NCI-H2171 (cell line): Measurements from ENCODE around the gene PTCRA.
"Not testable (repeated sequence)": the region's sequence is repeated elsewhere in the genome, so short reads cannot be mapped to it uniquely, and the experiment has no call there.

Experiments used
- DNase-seq: peaks from one replicate; lab custom pipeline; 2025; lab: John Stamatoyannopoulos, UW

PTCRA gene

DNA sequence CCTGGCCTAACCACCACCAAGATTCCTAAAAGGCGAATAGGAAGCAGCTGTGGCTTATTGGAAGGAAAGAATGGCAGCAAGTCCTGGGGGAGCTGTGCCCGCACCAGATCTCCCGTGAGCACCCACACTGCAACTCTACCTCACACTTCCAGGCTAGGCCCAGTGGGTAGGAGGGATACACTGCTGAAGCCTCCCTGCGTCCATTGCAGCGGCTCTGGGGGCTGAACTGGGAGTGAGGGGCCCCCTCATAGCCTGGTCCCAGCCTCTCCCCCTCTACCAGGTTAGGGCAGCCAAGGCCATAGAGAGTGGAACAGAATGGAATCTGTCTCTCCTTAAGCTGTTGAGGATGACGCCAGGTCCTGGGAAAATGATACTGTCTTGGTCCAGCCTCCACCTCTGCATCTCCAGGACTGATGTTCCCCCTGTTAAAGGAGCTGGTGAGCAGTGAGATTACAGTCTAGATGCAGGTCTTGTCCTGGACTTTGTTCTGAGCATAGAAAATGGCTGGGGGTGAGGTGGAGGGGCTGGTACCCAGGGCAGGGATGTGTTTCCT is 24.7 kb downstream of the PTCRA start:
- DNase-seq, result no peak

DNA sequence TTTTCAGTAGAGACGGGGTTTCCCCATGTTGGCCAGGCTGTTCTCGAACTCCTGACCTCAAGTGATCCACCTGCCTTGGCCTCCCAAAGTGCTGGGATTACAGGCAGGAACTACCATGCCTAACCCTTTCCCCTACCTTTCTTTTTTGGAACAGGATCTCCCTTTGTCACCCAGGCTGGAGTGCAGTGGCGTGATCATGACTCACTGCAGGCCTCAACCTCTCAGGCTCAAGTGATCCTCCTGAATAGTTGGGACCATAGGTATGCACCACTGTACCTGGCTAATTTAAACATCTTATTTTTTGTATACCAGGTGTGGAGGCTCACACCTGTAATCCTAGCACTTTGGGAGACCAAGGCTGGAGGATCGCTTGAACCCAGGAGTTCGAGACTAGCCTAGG is 25.5 kb downstream of the PTCRA start:
- not testable (repeated sequence) for DNase-seq

DNA sequence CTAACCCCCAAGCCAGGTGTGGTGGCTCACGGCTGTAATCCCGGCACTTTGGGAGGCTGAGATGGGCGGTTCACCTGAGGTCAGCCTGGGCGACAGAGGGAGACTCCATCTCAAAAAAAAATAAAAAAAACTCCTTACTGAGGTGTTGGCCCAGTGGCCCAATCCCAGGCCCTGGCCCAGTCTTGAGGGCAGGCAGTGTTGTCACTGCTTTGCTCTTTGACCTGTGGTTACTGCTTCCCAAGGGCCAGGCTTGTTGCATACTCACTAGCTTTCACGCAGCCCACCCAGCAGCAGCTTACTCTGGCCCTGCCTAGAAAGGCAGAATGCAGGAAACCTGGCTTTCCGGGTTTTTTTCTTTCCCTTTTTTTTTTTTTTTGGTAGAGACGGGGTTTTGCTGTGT is 26.6 kb downstream of the PTCRA start:
- no peak for DNase-seq

DNA sequence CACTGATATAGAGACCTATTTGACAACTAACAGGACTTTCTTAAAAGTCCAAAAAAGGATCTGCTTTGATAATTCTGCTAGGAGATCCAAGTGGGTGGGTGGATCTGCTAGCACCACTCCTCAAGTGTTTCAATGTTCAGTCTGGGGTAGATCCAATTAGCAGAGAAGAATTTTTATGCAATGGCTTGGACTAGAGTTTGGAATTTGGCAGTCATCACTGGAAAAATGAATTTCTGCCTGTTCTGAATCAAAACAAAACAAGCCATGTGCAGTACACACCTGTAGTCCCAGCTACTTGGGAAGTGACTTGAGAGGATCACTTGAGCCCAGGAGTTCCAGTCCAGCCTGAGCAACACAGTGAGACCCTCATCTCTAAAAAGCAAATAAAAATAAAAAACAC is 32.1 kb downstream of the PTCRA start:
- no peak for DNase-seq

DNA sequence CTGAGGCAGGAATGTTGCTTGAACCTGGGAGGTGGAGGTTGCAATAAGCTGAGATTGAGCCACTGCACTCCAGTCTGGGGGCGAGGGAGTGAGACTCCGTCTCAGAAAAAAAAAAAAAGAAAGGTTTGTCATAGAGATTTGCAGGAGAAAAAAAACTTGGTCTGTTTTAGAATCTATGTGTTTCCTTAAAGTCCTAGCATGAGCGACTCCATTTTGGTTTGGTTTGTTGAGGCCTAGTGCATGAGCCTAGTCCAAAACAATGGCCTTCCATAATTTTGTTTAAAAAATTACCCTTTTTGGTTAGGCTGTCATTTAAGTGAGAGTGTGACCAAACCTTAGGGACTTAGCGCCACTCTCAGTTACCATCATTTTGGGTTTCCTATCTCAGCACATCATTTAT is 36.5 kb downstream of the PTCRA start:
- no peak for DNase-seq

DNA sequence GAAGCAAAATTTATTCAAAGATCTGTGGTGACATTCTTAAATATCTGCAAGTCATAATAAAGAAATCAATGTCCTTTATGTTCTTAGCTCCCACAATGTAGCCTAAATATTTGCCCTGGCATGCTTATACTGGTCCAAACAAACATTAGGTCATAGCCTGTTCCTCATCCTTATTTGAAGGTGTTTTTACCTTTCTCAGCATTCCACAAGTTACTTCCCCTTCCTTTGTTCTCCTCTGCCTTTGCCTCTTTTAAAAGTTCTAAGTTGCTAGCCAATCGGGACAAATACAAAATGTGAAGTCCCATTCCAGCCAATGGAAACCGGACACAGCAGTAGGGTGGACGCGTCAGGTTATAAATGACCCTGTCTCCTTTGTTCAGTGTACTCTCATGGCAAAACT is 38.6 kb downstream of the PTCRA start:
- not testable (repeated sequence) for DNase-seq

DNA sequence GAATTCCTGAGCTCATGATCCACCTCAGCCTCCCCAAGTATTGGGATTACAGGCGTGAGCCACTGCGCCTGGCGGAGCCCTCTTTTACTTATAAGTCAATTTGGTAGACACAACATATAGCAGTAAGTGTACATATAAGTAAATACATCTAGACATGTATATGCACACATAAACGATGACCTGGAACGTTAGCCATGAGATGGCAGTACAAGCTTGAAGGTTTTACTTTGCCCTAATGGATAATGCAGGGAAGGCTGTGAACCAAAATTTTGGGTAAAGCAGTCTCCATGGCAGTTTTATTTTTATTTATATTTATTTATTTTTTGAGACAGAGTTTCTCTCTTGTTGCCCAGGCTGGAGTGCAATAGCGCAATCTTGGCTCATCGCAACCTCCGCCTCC is 42.3 kb downstream of the PTCRA start:
- DNase-seq, result no peak

DNA sequence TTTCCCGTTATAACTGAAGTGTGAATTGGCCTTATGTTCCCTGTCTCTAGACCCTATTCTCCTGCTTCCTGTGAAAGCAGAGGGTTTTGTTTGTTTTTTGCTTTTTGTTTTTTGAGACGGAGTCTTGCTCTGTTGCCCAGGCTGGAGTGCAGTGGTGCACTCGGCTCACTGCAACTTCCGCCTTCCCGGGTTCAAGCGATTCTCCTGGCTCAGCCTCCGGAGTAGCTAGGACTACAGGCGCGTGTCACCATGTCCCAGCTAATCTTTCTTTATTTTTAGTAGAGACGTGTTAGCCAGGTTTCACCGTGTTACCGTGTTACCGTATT is 44.0 kb downstream of the PTCRA start:
- no peak for DNase-seq

DNA sequence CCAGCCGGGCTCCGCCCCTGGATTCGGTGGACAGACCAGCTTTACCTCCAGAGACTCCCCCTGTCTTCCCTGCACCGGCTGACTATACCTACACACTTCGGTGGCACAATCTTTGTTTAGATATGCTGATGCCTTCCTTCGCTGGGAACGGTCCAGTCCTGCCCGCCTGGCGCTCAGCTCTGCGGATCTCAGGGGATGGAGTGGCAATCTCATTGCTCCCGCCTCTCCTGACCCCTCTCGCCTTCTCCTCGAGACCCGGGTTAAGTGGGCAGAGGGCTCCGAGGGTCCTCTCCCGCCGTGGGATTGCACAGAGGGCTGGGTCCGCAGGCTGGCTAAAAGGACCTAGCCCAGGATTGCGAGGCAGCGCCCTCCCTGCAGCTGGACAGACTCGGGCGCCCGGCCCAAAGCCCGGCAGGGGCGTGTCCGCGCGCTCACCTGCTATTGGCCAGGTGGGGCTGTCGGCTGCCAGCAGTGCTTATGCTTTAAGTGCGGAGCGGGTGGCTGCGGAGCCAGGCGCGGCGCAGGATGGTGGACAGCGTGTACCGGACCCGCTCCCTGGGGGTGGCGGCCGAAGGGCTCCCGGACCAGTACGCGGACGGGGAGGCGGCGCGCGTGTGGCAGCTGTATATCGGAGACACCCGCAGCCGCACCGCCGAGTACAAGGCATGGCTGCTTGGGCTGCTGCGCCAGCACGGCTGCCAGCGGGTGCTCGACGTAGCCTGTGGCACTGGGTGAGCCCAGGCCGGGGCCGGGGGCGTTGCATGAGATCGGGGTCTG is 44.6 kb downstream of the PTCRA start, which contains the start of gene GNMT:
Gene GNMT (plus strand): TSS at position 512 of the 777 bp plus-strand sequence. CDS start 14 bp downstream, at position 526.
- DNase-seq, result peak; percentile 32

DNA sequence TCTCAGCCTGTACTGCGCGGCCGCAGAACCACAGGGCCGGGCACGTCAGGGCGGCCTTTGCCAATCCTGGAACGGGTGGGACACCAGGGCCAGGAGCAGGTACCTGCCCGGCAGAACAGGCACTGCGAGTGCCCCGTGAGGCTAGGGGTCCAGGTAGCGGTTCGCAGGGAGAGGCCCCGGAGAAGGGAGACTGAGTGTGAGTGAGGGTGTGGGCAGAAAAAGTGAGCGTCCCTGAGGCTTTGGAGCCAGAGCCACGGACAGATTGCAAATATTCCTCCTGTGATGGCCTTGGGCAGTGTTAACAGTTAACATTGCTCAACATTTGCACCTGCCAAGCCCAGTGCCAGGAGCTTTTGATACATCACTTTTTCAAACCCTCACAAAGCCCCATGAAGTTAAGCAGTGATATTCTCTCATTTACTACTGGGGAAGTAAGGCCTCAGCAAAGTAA is 45.2 kb downstream of the PTCRA start:
- no peak for DNase-seq

DNA sequence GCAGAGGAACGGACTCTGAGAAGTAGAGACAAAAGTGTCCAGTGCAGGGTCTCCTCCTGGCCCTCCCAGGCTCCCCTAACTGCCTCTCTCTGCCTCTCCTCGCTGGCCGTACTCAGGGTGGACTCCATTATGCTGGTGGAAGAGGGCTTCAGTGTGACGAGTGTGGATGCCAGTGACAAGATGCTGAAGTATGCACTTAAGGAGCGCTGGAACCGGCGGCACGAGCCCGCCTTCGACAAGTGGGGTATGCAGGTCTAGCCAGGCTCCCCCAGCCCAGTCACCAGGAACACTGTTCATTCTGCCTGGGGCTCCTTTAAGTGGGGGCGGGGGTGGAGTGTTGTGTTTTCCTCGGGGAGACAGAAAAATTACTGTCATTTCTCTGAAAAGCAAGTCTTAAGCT is 46.2 kb downstream of the PTCRA start:
- DNase-seq, result no peak

DNA sequence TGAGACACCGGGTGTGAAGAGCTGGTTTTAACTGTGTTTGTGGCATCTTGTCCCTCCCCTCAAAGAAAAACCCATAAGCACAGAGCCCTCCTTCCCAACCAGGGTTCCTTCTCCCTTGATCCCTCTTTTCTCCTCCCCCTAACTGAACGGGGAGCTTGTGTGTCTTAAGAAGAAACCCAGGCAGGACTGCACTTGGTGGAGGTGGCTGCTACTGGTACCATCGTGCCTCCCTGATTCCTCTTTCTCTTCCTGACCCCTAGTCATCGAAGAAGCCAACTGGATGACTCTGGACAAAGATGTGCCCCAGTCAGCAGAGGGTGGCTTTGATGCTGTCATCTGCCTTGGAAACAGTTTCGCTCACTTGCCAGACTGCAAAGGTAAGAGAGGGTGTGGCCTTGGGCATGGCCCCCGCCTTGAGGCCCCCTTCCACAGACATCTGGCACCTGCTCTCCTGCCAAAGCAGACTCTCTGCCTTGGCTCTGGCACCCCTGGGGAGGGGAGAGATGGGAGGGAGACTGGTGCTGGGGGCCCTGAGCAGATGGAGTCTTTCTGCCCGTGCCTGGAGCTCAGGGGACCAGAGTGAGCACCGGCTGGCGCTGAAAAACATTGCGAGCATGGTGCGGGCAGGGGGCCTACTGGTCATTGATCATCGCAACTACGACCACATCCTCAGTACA is 46.8 kb downstream of the PTCRA start:
- DNase-seq, result peak; percentile 97

DNA sequence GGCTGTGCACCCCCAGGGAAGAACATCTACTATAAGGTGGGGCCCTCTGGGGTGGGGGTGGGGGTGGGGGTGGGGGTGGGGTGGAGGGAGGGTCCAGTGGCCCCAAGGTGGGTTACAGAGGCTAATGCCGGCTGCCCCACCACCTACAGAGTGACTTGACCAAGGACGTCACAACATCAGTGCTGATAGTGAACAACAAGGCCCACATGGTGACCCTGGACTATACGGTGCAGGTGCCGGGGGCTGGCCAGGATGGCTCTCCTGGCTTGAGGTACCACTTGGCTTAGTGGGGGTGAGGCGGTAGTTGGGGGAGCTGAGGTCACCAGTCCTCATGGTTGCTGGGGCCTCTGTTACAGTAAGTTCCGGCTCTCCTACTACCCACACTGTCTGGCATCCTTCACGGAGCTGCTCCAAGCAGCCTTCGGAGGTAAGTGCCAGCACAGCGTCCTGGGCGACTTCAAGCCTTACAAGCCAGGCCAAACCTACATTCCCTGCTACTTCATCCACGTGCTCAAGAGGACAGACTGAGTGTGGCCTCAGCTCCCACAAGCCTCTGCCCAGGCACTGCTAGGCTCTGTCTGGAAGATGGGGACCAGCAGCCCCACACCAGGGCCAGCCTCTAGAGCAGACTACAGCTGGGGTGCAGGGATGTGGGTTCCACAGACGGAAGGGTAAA is 47.5 kb downstream of the PTCRA start:
- DNase-seq, result no peak

DNA sequence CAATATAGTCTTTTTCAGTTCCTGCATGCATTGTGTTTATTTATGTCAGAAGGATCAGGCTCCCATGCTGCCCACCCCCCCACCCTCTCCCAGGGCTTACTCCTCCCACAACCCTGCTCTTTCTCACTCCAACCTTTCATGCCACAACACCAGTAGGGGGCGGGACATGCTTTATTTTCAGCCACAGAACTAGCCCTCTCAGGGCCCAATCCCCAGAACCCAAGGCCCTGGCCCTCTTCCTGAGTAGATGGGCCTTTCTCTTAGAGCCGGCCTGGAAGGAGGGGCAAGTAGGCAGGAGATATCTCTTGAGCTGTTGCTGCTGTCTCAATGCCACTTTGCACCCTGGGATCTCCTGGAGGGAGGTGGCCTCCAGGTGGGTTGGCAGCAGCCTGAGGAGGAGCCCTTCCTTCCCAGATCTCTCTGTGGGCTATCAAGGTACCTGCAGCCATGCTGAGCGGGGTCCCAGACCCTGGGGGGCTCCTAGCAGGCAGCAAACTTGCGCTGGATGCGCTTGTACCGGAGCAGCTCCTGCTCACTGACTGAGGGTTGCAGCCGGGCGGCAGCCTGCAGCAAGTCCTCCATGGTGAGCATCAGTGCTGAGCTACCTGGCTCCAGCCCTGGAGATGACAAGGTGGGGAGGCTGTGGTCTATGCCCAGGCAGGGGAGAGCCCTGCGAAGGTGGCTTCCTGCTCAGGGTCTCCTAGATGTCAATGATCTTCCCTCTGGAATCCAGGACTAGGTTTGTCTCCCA is 48.2 kb downstream of the PTCRA start:
- DNase-seq, result no peak

DNA sequence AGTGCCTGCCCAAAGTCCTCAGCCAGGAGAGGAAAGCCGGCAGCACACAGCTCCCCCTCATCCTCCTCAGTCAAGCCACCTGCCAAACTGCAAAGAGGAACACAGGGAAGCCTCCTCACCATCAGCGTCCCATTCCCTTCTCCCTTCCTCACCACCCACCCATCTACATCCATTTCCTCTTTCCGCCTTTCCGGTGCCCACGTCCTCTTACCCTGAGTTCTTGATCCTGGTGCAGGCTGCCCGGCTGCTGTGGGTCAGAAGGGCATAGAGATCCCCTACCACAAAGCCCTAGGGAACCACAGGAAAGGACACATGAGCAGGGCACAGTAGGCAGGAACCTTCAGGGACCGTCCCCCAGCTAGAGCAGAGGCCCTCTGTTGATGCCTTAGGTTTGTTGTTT is 50.7 kb downstream of the PTCRA start:
- DNase-seq, result no peak

DNA sequence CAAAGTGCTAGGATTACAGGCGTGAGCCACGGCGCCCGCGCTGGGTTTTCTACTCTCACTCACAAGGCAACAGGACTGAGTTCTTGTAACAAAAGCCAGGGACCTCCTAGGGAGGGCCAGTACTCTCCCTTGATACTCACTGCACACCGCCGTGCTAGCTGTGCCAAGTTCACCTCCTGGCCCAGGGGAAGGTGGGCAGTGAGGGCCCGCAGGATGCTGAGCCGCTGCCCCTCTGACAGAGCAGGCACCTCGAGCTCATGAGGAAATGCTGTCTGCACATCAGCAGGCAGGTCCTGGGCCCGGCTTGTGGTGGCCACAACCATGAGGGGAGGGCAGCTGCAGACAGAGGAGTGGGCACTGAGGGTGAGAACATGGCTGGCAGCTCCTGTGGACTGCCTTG is 51.4 kb downstream of the PTCRA start:
- DNase-seq, result no peak

DNA sequence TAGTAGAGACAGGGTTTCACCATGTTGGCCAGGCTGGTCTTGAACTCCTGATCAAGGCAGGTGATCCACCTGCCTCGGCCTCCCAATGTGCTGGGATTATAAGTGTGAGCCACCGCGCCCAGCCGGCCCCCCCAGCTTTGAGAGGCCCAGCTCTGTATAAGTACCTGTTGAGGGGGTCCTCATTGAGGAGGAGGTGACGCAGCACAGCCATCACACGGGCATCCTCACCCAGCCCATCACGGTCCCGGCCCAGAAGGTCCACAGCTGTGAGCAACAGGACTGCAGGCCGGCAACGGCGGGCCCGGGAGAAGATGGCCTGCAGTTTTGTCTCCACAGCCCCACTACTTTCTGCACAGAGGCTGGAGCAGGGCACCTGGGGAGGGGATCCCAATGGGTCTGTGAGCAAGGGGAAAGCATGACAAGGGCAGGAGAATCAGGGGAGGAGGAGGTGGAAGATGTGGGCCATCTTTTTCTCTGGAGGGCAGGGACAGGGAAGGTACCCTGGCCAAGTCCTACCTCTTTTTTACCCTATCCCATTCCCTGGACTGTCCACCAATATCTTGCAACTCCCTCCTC is 52.4 kb downstream of the PTCRA start:
- no peak for DNase-seq

DNA sequence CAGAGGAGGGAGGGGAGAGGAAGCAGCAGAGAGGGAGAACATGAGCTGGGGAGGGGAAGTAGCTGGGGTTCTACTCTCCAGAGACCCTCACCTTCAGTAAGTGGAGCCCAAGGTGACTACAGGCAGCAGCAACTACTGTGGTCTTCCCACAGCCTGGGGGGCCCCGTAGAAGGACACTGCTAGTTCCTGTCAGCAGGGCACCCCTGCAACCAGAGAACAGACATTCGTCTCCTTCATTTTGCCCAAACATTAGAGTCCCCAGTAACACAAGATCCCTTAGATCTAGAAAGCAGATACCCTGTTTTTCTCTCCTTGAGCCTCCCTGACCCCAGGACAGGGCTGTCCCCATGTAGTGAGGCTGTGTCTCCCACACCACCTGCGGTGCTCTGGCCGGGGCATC is 52.9 kb downstream of the PTCRA start:
- no peak for DNase-seq

DNA sequence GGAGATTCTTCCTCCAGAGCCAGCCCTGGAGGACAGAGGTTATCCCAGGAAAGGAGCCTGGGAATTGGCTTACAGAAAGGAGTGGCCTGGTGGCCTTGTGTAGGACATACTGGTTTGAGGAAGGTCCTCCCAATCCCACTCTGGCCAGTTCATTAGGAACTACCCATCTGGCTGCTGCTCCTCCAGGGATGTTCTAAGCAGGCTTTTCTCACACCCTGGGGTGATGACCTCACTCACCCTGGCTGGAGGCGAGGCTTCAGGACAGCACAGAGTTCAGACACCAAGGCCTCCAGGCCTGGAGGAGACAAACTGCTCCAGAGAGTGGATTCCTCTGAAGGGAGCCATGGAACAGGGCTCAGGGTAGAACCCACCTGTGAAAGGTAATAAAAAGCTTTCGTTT is 53.6 kb downstream of the PTCRA start:
- no peak for DNase-seq

DNA sequence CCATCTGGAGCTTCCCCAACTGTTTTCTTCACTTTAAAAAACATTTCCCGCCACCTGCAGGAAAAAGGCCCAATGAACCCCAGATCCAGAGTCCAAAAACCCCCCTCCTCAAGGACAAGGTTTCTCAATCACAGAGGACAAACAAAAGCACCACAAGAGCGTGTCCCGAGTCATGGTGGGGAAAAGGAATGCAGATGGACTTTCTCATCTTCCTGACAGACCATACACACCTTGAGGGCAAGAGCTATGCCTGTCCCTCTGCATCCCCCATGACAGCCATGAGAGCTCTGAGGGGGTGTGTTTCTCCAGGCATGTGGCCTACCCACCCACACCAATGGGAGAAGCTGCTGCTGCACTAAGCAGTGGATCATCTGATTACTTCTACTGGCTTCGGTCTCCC is 54.1 kb downstream of the PTCRA start:
- no peak for DNase-seq

DNA sequence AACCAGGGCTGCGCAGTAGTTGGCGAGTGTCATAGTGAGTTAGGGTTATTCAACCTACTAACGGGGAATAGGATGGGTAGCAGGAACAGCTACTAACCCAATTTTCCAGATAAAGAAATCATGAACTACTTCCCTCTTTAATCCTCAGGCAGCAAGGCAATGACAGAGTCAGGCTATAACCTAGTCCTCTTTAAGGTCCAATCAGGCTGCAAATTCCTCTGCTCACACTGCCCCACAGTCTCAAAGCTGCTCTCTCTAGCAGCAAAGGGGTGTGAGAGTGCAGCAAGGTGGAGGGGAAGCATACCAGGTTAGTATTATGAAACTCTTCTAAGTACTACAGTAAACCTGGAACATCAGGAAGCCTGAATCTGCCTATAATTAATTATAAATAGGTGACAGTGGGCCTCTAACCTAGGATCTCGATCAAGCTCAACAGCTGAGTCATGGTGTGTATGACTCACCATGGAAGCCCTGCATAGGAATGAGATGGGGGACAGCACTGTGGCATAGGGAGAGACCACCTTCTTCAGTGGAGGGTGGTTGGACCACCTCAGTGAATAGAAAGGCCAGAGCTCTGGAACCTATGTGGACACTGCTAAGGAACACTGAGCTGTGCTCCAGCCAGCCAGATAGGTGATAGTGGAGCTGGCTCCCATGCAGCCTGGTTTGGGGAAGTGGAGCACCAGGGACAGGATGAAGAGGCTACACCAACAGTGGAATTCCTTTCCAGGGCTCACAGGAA is 55.2 kb downstream of the PTCRA start:
- no peak for DNase-seq
